Common myeloid progenitor, CD34-positive (primary cell): Measurements from ENCODE around the gene RBPMS2.
A peak's percentile ranks its signal among the peaks of the same experiment; 100 is the strongest.

Source experiments
- CTCF ChIA-PET: fragments of 350-600 bp; sonication (Branson Sonifier 250); formaldehyde crosslinking; loops from one replicate; lab custom pipeline; 2021; ENCODE audit warnings: antibody characterized with exemption; lab: Charles Lee
- POLR2A ChIA-PET: fragments of 350-600 bp; sonication (Branson Sonifier 250); formaldehyde crosslinking; loops from one replicate; lab custom pipeline; 2021; ENCODE audit warnings: antibody characterized with exemption; lab: Charles Lee
- DNase-seq, 3 donors: peaks; one replicate each; pipeline versions ENCODE4 v3.0.0 to v3.0.0-alpha.2; 2013
- H3K27ac ChIP-seq, 2 experiments: 1 replicate in 1 of 2; 2 replicates in 1 of 2; pipeline ENCODE4 v1.7.0; 2013; ENCODE audit warnings: inconsistent platforms in 2 of 2, low read length in 2 of 2, mild to moderate bottlenecking in 2 of 2, low read depth in 1 of 2, moderate library complexity in 1 of 2; ENCODE audit not compliant: severe bottlenecking in 2 of 2, insufficient read depth in 1 of 2, poor library complexity in 1 of 2
- H3K27me3 ChIP-seq, 5 experiments: replicated peaks in 2 of 5; 1 replicate in 3 of 5; 2 replicates in 2 of 5; pipeline versions ENCODE4 v1.6.1 to v1.7.0; 2013; ENCODE audit warnings: low read length in 4 of 5, mild to moderate bottlenecking in 2 of 5, moderate library complexity in 2 of 5, inconsistent platforms in 1 of 5; ENCODE audit not compliant: insufficient read depth in 5 of 5, control insufficient read depth in 4 of 5
- H3K36me3 ChIP-seq, 4 experiments: 1 replicate in 2 of 4; 2 replicates in 2 of 4; pipeline versions ENCODE4 v1.6.1 to v1.7.0; 2013; ENCODE audit warnings: low read length in 3 of 4, control low read depth in 1 of 4, mild to moderate bottlenecking in 1 of 4; ENCODE audit not compliant: control insufficient read depth in 4 of 4, insufficient read depth in 4 of 4
- H3K4me1 ChIP-seq, 4 experiments: 1 replicate in 3 of 4; 2 replicates in 1 of 4; pipeline versions ENCODE4 v1.6.1 to v1.7.1; 2013; ENCODE audit warnings: low read length in 3 of 4, mild to moderate bottlenecking in 3 of 4, control low read depth in 1 of 4, inconsistent platforms in 1 of 4, moderate library complexity in 1 of 4; ENCODE audit not compliant: control insufficient read depth in 4 of 4, insufficient read depth in 4 of 4; ENCODE audit errors: control extremely low read depth in 1 of 4
- H3K4me3 ChIP-seq, 7 experiments: 1 replicate in 4 of 7; 2 replicates in 3 of 7; pipeline versions ENCODE4 v1.5.1 to v1.7.0; 2013; ENCODE audit warnings: mild to moderate bottlenecking in 7 of 7, low read length in 6 of 7, moderate library complexity in 6 of 7, inconsistent platforms in 2 of 7, low read depth in 2 of 7, control low read depth in 1 of 7; ENCODE audit not compliant: insufficient read depth in 4 of 7, control insufficient read depth in 1 of 7; ENCODE audit errors: extremely low read depth in 1 of 7
- H3K9me3 ChIP-seq, 5 experiments: 1 replicate in 4 of 5; 2 replicates in 1 of 5; pipeline versions ENCODE4 v1.6.1 to v1.7.1; 2013; ENCODE audit warnings: low read length in 4 of 5, mild to moderate bottlenecking in 2 of 5, inconsistent platforms in 1 of 5, low read depth in 1 of 5, moderate library complexity in 1 of 5; ENCODE audit not compliant: control insufficient read depth in 4 of 5, insufficient read depth in 2 of 5; ENCODE audit errors: control extremely low read depth in 1 of 5
- WGBS: methylation state at CpG from one replicate; pipeline ENCODE4 v1.1.5; 2013; ENCODE audit not compliant: insufficient coverage; 5-methylcytosine and 5-hydroxymethylcytosine counted together

Gene RBPMS2

GRCh38 chr15:64776402-64776786 lies 1.0 kb upstream of the RBPMS2 start:
- H3K27ac ChIP-seq, result no peak overlapping the region
- H3K9me3 ChIP-seq, result no peaks in the 10 kb centered on the region
- H3K4me3 ChIP-seq, result peak overlapping the region in 4 of 7 experiments; percentile 19 to 74 (median 66)
- 25% methylated on average over 25 of the region's 25 CpGs for WGBS
- DNase-seq, result no peak
- peaks cover 4 to 62% (median 38%) of the 10 kb centered on the region in 5 experiments for H3K27me3 ChIP-seq
- CTCF ChIA-PET, result interaction anchor here (1.3 to 1.4 kb wide), 2 partner anchors 34 to 49 kb away, joined by 3 to 5 read pairs; no protein-coding TSS in a partner anchor
- POLR2A ChIA-PET, result interaction anchor here (0.5 kb wide), 1 partner anchor 18 kb away, joined by 3 read pairs; no protein-coding TSS in a partner anchor
- peaks cover 0 to 17% (median 12%) of the 10 kb centered on the region in 4 experiments for H3K4me1 ChIP-seq
- no peaks in the 10 kb centered on the region for H3K36me3 ChIP-seq

GRCh38 chr15:64774629-64775493 lies 528 bp downstream of the RBPMS2 start:
- peak in 2 of 3 donors; percentile 32 to 44 for DNase-seq
- Histone ChIP-seq H3K4me3 (peak overlapping the region; percentile 10 to 64 (median 52)), H3K4me1 (peaks cover 0 to 17% (median 12%) of the 10 kb centered on the region in 4 experiments), H3K9me3 (no peaks in the 10 kb centered on the region), H3K27me3 (peaks cover 4 to 62% (median 38%) of the 10 kb centered on the region in 5 experiments), H3K27ac (no peak overlapping the region), H3K36me3 (no peaks in the 10 kb centered on the region)
- ChIA-PET CTCF (interaction anchor here (1.3 kb wide), 1 partner anchor 12 kb away, joined by 4 read pairs; no protein-coding TSS in a partner anchor), POLR2A (no interaction called here)
- 2% methylated on average over 68 of the region's 115 CpGs for WGBS

DNA sequence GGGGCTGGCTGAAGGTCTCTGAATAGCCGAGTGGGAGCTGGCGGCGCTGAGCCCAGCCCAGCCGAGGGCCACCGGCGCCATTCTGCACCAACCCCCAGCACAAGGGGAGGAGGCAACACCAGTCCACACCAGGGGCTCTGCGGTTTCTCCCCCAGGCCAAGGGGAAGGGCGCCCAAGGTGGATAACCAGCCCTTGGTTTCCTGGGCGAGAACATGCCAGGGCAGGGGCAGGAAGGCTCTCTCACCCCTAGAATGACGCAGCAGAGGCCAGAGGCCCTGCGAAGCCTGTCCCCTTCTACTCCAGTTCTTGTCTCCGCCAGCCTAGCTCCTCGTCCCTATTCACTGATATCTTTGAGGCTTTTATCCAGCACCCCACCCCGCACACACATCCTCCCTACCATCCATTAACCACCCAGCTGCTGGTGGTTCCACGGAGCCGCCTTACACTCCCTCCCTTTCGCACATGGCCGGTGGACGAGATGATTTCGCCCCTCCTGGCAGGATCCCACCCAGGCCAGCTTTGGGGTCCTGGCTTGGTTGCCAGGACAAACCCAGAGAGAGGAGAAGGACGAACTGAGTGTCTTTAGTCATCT lies 1.3 kb downstream of the RBPMS2 start:
- 80% methylated on average over 14 of the region's 21 CpGs for whole genome bisulfite sequencing
- Histone ChIP-seq H3K36me3 (no peaks in the 10 kb centered on the region), H3K4me1 (peaks cover 0 to 17% (median 12%) of the 10 kb centered on the region in 4 experiments), H3K27ac (no peak overlapping the region), H3K9me3 (no peaks in the 10 kb centered on the region), H3K27me3 (peaks cover 4 to 61% (median 38%) of the 10 kb centered on the region in 5 experiments), H3K4me3 (peak overlapping the region in 2 of 7 experiments; percentile 52 to 64)
- CTCF ChIA-PET, result interaction anchor here (1.3 kb wide), 1 partner anchor 11 kb away, joined by 4 read pairs; no protein-coding TSS in a partner anchor
- peak; percentile 15 to 47 (median 32) for DNase-seq
- POLR2A ChIA-PET, result interaction anchor here (0.6 kb wide), 1 partner anchor 31 kb away, joined by 5 read pairs; no protein-coding TSS in a partner anchor

DNA sequence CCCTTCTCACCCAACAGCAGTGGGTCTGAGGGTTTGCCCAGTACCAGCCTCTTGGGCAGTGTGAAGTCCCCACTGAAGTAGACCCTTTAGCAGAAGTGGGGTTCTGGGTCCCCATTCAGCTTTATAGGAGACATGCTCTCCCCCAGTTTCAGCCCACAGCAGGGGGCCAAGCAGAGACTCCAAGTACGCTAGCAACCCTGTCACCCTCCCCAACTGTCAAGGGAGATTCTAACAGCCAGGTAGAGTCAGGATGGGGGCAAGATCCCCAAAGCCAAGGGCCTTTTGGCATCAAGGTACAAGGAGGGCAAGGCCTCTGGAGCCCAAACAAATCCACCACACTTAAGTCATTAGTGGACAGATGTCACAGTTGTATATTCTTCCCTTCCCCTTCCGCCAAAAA lies 1.8 kb downstream of the RBPMS2 start:
- ChIA-PET CTCF (interaction anchor here (1.3 kb wide), 1 partner anchor 11 kb away, joined by 4 read pairs; no protein-coding TSS in a partner anchor), POLR2A (interaction anchor here (0.6 kb wide), 1 partner anchor 31 kb away, joined by 5 read pairs; no protein-coding TSS in a partner anchor)
- no peak for DNase-seq
- Histone ChIP-seq H3K4me3 (no peak overlapping the region), H3K27me3 (peaks cover 4 to 56% (median 35%) of the 10 kb centered on the region in 5 experiments), H3K27ac (no peak overlapping the region), H3K4me1 (peaks cover 0 to 17% (median 12%) of the 10 kb centered on the region in 4 experiments), H3K9me3 (no peaks in the 10 kb centered on the region), H3K36me3 (no peaks in the 10 kb centered on the region)
- 100% methylated on average over 1 of the region's 2 CpGs for WGBS

DNA sequence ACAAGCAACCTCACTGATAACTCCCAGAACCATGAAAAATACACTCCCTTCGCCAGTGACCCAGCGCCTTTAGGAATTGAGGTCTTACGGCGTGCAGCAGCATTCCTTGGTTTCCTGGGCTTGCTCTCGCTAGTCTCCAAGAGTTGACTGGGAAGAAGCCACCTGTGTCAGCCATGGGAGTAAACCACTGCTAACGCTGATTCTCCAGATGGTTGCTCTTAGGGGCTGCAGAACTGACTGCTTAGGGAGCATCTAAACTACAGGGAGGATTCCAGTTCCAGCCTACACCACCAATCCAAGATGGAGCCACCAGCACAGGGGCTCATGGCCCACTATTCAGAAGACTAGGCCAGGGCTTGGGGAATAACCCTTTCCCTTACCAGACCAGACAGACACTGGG lies 2.4 kb downstream of the RBPMS2 start:
- WGBS, result 93% methylated on average over 6 of the region's 6 CpGs
- POLR2A ChIA-PET, result no interaction called here
- CTCF ChIA-PET, result no interaction called here
- DNase-seq, result no peak
- H3K27me3 ChIP-seq, result peaks cover 4 to 53% (median 34%) of the 10 kb centered on the region in 5 experiments
- peaks cover 0 to 17% (median 12%) of the 10 kb centered on the region in 4 experiments for H3K4me1 ChIP-seq
- no peak overlapping the region for H3K4me3 ChIP-seq
- H3K9me3 ChIP-seq, result no peaks in the 10 kb centered on the region
- H3K36me3 ChIP-seq, result no peaks in the 10 kb centered on the region
- H3K27ac ChIP-seq, result no peak overlapping the region

DNA sequence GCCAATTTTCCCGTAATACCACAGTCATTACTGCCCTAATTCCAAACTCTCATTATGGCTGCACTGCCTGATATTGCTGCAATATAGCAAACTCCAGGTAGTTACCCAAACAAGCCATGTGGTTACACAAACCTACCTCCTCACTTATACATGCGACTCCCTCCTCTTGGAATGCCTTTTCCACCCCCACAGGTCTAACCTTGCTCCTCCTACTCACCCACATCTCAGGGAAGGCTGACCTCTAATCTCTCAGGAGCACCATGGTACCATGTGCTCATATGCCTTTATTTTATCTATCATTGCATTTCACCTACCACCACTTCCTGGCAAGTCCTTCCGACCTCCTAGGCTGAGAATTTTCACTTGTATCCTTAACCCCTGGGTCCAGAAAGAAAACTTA lies 2.9 kb downstream of the RBPMS2 start:
- peaks cover 4 to 52% (median 32%) of the 10 kb centered on the region in 5 experiments for H3K27me3 ChIP-seq
- DNase-seq, result no peak
- CTCF ChIA-PET, result no interaction called here
- POLR2A ChIA-PET, result no interaction called here
- no peak overlapping the region for H3K4me3 ChIP-seq
- H3K27ac ChIP-seq, result no peak overlapping the region
- no peaks in the 10 kb centered on the region for H3K9me3 ChIP-seq
- H3K4me1 ChIP-seq, result peaks cover 0 to 17% (median 12%) of the 10 kb centered on the region in 4 experiments
- H3K36me3 ChIP-seq, result no peaks in the 10 kb centered on the region
- 65% methylated on average over 2 of the region's 3 CpGs for WGBS
